GM23248 (cell line): ENCODE measurements around the gene ZNF567.

Experiments used
- EZH2 ChIP-seq: fragments of 200-600 bp; sonication (generic); IDR thresholded peaks from 2 replicates; pipeline ENCODE4 v1.6.1; 2018; ENCODE audit warnings: antibody characterized with exemption, mild to moderate bottlenecking; ENCODE audit not compliant: insufficient read depth, poor library complexity, severe bottlenecking
- EZH2phosphoT487 ChIP-seq: fragments of 200-600 bp; sonication (generic); IDR thresholded peaks from 2 replicates; pipeline ENCODE4 v1.6.1; 2018; ENCODE audit warnings: antibody characterized with exemption, moderate library complexity, mild to moderate bottlenecking, low read depth; ENCODE audit not compliant: insufficient read depth

GRCh38 chr19:36672368-36672767, 15.0 kb upstream of the ZNF567 start:
- TF ChIP-seq EZH2phosphoT487 (no peak), EZH2 (no peak)
